ENCODE measurements around the gene PRLH. TPM values are rescaled to one million over a fixed set of nuclear protein-coding genes. Genes with fewer than 3 reads are reported as not detected.

PRLH gene
- total and polyA plus RNA-seq, 12 donors = not detected

DNA sequence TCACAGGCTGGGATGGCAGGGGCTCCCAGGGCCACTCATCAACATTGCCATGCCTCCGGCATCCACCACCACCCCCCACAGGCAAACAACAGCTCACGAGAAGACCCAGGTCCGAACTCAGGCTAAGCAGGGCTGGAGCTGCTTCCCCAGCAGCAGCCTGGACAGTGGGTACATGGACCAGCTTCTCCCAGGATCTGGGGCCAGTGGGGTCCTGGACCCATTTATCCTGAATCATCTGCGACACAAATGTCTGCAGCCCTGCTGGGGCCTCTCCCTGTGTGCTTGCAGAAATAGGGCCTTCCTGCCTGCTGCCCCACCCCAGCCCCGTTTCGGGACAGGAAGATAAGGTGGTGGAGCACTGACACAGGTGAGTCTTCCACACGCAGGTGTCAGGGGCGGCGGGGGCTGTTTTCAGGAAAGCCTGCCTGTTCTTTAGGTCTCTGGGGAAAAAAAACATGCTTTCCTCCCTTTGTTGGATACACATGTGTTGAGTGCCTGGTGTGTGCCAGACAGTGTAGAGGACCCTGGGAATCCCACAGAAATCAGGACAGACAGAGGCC lies 4.5 kb downstream of the PRLH start:
- DNase-seq = no peak
- no peak overlapping the region for H3K4me3 ChIP-seq
- 79 to 87% (median 84%) methylated on average over 5 to 9 of the region's 9 CpGs for WGBS, 4 donors
- H3K36me3 ChIP-seq (replicated peaks in 1 of 2) = no peaks in the 10 kb centered on the region
- peaks cover 4 to 5% of the 10 kb centered on the region in 2 donors for H3K4me1 ChIP-seq (replicated peaks in 1 of 2)
- no peak for TF ChIP-seq POLR2A (IDR thresholded peaks at IDR 0.05)
- TF ChIP-seq, protein P1, sequence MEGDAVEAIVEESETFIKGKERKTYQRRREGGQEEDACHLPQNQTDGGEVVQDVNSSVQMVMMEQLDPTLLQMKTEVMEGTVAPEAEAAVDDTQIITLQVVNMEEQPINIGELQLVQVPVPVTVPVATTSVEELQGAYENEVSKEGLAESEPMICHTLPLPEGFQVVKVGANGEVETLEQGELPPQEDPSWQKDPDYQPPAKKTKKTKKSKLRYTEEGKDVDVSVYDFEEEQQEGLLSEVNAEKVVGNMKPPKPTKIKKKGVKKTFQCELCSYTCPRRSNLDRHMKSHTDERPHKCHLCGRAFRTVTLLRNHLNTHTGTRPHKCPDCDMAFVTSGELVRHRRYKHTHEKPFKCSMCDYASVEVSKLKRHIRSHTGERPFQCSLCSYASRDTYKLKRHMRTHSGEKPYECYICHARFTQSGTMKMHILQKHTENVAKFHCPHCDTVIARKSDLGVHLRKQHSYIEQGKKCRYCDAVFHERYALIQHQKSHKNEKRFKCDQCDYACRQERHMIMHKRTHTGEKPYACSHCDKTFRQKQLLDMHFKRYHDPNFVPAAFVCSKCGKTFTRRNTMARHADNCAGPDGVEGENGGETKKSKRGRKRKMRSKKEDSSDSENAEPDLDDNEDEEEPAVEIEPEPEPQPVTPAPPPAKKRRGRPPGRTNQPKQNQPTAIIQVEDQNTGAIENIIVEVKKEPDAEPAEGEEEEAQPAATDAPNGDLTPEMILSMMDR (IDR thresholded peaks at IDR 0.05) = no peak
- intact Hi-C loops (cut with DNase I) = loop anchor here in 1 of 2 donors (5.0 to 10.0 kb wide), 2 partner anchors 59 to 456 kb away; no protein-coding TSS in a partner anchor
- H3K27me3 ChIP-seq = no peaks in the 10 kb centered on the region
- H3K9me3 ChIP-seq (replicated peaks in 1 of 3) = no peaks in the 10 kb centered on the region
- no peak overlapping the region for H3K27ac ChIP-seq

DNA sequence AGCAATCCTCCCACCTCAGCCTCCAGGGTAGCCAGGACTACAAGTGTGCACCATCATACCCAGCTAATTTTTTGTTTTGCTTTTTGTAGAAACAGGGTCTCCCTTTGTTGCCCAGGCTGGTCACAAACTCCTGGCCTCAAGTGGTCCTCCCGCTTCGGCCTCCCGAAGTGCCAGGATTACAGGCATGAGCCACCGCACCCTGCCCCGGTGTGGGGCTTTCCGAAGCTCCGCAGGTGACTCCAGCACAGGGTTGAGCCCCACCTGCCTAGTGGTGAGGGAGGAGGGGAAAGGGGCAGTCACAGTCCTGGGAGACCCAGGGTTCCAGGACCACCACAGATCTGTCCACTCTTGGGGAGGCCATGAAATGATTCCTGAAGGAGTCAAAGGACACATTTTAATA lies 5.2 kb downstream of the PRLH start:
- no peak overlapping the region for H3K4me3 ChIP-seq
- intact Hi-C loops (cut with DNase I) = loop anchor here in 1 of 2 donors (5.0 to 10.0 kb wide), 2 partner anchors 59 to 457 kb away; no protein-coding TSS in a partner anchor
- DNase-seq = no peak
- H3K4me1 ChIP-seq (replicated peaks in 1 of 2) = peaks cover 4 to 5% of the 10 kb centered on the region in 2 donors
- H3K27me3 ChIP-seq = no peaks in the 10 kb centered on the region
- no peak for TF ChIP-seq POLR2A (IDR thresholded peaks at IDR 0.05)
- TF ChIP-seq, protein P1 (IDR thresholded peaks at IDR 0.05) = no peak
- no peaks in the 10 kb centered on the region for H3K9me3 ChIP-seq (replicated peaks in 1 of 3)
- no peaks in the 10 kb centered on the region for H3K36me3 ChIP-seq (replicated peaks in 1 of 2)
- no peak overlapping the region for H3K27ac ChIP-seq
- 90 to 97% (median 93%) methylated on average over 7 of the region's 7 CpGs for WGBS, 4 donors

DNA sequence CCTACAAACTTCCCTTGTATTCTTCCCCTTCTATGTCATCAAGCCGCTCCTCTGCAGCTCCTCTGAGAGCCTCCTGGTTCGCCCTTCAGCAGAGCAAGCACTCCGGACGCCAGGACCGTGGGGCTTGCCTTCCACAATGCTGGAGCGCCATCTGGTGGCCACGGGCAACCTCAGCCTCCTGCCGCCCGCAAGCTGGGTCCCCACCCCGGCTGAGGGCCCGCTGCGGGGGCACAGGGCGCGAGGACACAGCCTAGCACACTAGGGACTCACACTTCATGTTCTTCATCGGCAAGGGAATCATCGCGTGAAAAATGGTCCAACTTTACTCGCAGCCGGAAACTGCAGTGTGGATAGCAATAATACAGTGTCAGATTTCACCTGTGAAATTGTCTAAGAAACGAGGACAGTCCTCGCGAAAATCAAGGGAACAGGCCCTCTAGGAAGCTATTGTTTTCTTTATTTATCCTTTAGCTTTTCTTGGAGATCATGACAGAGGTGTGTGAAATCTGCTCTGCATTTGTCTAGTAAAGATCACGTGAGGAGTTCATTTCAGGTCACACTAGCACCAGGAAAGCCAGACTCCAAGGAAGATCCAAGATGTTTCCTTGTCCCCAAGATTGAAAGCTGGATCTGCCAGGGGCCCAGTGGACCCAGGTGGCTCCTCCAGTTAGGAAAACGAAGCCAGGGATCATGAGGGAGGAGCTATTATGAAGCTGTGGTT lies 5.8 kb downstream of the PRLH start:
- Histone ChIP-seq H3K36me3 (replicated peaks in 1 of 2) (no peaks in the 10 kb centered on the region), H3K4me1 (replicated peaks in 1 of 2) (peaks cover 4 to 5% of the 10 kb centered on the region in 2 donors), H3K4me3 (no peak overlapping the region), H3K27ac (no peak overlapping the region), H3K9me3 (replicated peaks in 1 of 3) (no peaks in the 10 kb centered on the region), H3K27me3 (no peaks in the 10 kb centered on the region)
- TF ChIP-seq, protein P1 (IDR thresholded peaks at IDR 0.05) = peak; percentile 95 to 99 (median 98)
- TF ChIP-seq POLR2A (IDR thresholded peaks at IDR 0.05) = no peak
- intact Hi-C loops (cut with DNase I) = loop anchor here (2.0 to 10.0 kb wide), 3 partner anchors 59 to 457 kb away; no protein-coding TSS in a partner anchor
- 6 to 13% (median 9%) methylated on average over 16 to 24 of the region's 24 CpGs for WGBS, 4 donors
- DNase-seq = peak; percentile 90 to 95 (median 92)

DNA sequence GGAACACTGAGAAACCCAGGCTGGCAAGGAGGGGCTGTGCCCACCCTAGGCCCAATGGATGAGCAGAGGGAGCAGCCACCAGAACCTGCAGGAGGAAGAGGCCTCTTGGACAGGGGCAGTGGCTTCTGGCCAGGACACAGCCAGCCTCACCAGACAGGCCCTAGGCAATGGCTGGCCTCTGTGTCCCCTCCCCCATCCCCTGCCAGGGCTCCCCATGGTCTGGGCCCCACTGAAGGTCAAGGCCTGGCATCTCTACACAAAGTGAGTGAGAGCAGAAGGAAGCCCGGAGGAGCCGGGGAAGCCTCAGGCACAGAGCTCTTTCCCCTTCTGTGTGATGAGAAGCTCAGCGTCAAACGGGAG lies 6.3 kb downstream of the PRLH start:
- H3K9me3 ChIP-seq (replicated peaks in 1 of 3) = no peaks in the 10 kb centered on the region
- intact Hi-C loops (cut with DNase I) = loop anchor here (2.0 to 10.0 kb wide), 3 partner anchors 60 to 458 kb away; no protein-coding TSS in a partner anchor
- DNase-seq = no peak
- TF ChIP-seq, protein P1 (IDR thresholded peaks at IDR 0.05) = no peak
- no peak for TF ChIP-seq POLR2A (IDR thresholded peaks at IDR 0.05)
- H3K27ac ChIP-seq = no peak overlapping the region
- no peak overlapping the region for H3K4me3 ChIP-seq
- peaks cover 4 to 5% of the 10 kb centered on the region in 2 donors for H3K4me1 ChIP-seq (replicated peaks in 1 of 2)
- 62 to 73% (median 68%) methylated on average over 4 of the region's 4 CpGs for WGBS, 4 donors
- H3K27me3 ChIP-seq = no peaks in the 10 kb centered on the region
- no peaks in the 10 kb centered on the region for H3K36me3 ChIP-seq (replicated peaks in 1 of 2)
